ENCODE results near the gene WNT16. TPM values are rescaled to one million over a fixed set of nuclear protein-coding genes. Genes with fewer than 3 reads are reported as not detected.

WNT16 gene
- total RNA-seq, 4 donors from 2014 or later, result not detected

DNA sequence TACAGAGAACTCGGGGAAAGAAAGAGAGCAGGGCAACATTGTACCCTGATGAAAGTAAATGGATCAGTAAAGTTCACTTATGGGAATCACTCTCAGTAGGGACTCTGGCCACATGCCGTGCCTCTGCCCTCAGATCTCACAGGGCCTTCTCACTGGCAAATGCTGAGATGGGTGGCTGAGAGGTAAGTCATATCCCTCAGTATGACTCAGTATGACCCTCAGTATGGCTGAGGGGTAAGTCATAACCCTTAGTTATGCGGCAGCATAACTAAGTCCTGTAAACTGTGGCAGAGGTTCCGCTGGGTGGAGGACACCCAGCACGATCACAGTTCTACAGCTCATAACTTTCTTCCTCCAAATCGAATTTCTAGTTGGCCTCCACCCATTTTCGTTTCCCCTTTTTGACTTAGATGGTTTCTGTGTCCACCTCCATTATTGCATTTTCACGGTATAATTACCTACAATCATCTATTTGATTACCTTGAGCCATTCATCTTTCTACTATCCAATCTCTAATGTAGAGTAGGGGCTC is 26.5 kb upstream of the WNT16 start:
- intact Hi-C loops (cut with DNase I), result no loop called here
- Histone ChIP-seq H3K4me3 (replicated peaks in 1 of 3) (no peak overlapping the region), H3K27me3 (no peaks in the 10 kb centered on the region), H3K9me3 (no peaks in the 10 kb centered on the region), H3K27ac (no peak overlapping the region), H3K36me3 (no peaks in the 10 kb centered on the region), H3K4me1 (no peaks in the 10 kb centered on the region)
- 90 to 95% methylated on average over 8 of the region's 8 CpGs for WGBS, 2 donors
- no peak for DNase-seq
- TF ChIP-seq, protein P1, sequence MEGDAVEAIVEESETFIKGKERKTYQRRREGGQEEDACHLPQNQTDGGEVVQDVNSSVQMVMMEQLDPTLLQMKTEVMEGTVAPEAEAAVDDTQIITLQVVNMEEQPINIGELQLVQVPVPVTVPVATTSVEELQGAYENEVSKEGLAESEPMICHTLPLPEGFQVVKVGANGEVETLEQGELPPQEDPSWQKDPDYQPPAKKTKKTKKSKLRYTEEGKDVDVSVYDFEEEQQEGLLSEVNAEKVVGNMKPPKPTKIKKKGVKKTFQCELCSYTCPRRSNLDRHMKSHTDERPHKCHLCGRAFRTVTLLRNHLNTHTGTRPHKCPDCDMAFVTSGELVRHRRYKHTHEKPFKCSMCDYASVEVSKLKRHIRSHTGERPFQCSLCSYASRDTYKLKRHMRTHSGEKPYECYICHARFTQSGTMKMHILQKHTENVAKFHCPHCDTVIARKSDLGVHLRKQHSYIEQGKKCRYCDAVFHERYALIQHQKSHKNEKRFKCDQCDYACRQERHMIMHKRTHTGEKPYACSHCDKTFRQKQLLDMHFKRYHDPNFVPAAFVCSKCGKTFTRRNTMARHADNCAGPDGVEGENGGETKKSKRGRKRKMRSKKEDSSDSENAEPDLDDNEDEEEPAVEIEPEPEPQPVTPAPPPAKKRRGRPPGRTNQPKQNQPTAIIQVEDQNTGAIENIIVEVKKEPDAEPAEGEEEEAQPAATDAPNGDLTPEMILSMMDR (IDR thresholded peaks at IDR 0.05), result no peak
- TF ChIP-seq POLR2A (IDR thresholded peaks at IDR 0.05), result no peak

DNA sequence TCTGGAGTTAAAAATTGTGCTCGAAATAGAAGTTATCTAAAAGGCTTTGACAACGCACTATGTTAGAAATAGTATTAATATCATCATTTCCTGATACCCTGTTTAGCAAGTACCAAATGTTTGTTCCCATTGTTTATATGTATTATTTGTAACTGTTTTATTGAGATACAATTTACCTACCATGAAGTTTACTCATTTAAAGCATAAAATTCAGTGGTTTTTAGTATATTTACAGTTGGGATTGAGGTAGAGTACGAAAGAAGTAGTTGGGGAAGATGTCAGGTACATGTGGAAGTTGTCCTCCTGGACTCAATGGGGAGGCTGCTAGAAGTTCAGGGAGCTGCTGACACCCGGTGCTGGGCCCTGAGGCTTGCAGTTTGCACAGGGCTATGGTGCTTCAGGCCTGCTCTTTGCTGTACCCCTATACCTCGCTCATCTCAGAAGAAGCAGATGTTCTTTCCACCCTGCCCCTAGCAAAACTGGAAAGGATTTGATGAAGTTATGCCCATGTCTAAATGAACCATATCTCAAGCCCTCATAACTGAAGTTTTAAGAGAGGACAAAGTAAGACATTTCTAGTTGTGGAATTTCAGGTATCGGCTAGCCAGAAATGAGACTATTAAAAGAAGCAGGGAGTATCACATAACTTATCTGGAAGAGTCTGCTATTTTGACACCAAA is 25.2 kb upstream of the WNT16 start:
- Histone ChIP-seq H3K4me3 (replicated peaks in 1 of 3) (no peak overlapping the region), H3K9me3 (no peaks in the 10 kb centered on the region), H3K4me1 (no peaks in the 10 kb centered on the region), H3K27ac (no peak overlapping the region), H3K36me3 (no peaks in the 10 kb centered on the region), H3K27me3 (no peaks in the 10 kb centered on the region)
- intact Hi-C loops (cut with DNase I), result no loop called here
- 91% methylated on average over 6 of the region's 6 CpGs for WGBS, 2 donors
- no peak for DNase-seq
- TF ChIP-seq, protein P1 (IDR thresholded peaks at IDR 0.05), result no peak
- no peak for TF ChIP-seq POLR2A (IDR thresholded peaks at IDR 0.05)

DNA sequence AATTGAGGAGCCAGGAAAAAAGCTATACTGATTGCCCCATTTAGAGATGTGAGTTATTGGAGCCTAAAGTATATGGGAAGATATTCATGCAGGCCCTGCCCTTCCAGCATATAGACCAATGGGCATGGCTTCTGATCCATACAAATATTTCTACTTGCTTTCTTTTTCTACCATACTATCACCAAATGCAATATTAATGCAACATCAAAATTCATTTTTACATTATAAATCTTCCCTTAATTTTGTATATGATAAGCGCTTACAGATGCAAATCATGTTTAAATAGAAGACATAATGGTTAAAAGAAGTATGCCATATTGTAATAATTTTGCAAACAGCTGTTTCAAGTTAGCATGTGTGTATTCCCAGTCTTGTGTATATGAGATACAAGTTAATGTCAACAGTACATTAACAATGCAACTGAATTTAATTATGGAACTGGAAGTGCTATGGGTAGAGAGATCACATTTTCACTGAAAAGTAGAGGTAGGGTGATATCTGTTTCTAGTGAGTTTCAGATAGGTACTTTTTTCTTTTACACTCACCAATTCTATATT is 24.6 kb upstream of the WNT16 start:
- 96 to 100% methylated on average over 1 of the region's 1 CpG for WGBS, 2 donors
- Histone ChIP-seq H3K9me3 (no peaks in the 10 kb centered on the region), H3K4me3 (replicated peaks in 1 of 3) (no peak overlapping the region), H3K4me1 (no peaks in the 10 kb centered on the region), H3K36me3 (no peaks in the 10 kb centered on the region), H3K27me3 (no peaks in the 10 kb centered on the region), H3K27ac (no peak overlapping the region)
- DNase-seq, result no peak
- intact Hi-C loops (cut with DNase I), result no loop called here
- TF ChIP-seq, protein P1 (IDR thresholded peaks at IDR 0.05), result no peak
- no peak for TF ChIP-seq POLR2A (IDR thresholded peaks at IDR 0.05)

DNA sequence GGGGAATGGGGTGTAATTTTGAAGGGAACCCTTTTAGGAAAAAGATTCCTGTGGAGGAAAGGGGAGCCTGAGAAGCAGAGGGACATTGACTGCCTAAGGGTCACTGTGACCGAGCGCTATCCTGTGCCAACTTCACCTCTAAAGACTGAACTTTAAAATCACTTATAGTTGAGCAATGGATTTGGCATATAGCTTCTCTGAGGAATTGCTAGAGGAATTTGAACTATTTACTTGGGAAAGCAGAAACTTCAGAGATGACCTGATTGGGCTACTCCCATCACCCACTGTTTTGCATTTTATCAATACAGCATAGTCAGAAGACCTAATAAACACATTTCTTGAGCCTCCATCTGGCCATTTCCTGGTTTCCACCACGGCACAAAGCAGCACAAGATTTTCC is 23.7 kb upstream of the WNT16 start:
- H3K4me1 ChIP-seq, result no peaks in the 10 kb centered on the region
- WGBS, 2 donors, result 84 to 86% methylated on average over 3 of the region's 3 CpGs
- DNase-seq, result no peak
- H3K4me3 ChIP-seq (replicated peaks in 1 of 3), result no peak overlapping the region
- no peak overlapping the region for H3K27ac ChIP-seq
- H3K36me3 ChIP-seq, result no peaks in the 10 kb centered on the region
- TF ChIP-seq, protein P1 (IDR thresholded peaks at IDR 0.05), result no peak
- no peak for TF ChIP-seq POLR2A (IDR thresholded peaks at IDR 0.05)
- no peaks in the 10 kb centered on the region for H3K27me3 ChIP-seq
- intact Hi-C loops (cut with DNase I), result no loop called here
- H3K9me3 ChIP-seq, result no peaks in the 10 kb centered on the region

DNA sequence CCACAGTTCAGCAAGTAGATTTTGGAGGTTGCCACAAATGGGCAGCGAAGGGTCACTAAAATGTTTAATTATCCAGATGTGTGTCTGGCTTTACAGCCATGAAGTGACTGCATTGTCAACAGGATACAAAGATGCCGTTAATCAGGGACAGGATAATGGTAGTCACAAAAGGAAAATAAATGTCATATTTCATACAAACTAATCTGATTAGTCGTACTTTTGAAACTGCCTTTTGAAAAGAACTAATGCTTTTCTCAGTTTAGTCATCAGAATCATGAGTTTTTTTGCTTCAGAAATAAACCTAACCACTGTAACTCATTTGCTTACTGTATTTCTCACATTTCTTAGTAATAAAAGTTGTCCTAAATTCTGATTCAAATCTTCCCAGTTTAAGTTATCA is 22.2 kb upstream of the WNT16 start:
- TF ChIP-seq, protein P1 (IDR thresholded peaks at IDR 0.05), result no peak
- no peak for TF ChIP-seq POLR2A (IDR thresholded peaks at IDR 0.05)
- H3K27ac ChIP-seq, result no peak overlapping the region
- intact Hi-C loops (cut with DNase I), result no loop called here
- no peaks in the 10 kb centered on the region for H3K9me3 ChIP-seq
- no peaks in the 10 kb centered on the region for H3K36me3 ChIP-seq
- no peak overlapping the region for H3K4me3 ChIP-seq (replicated peaks in 1 of 3)
- DNase-seq, result no peak
- no peaks in the 10 kb centered on the region for H3K4me1 ChIP-seq
- WGBS, 2 donors, result 67 to 74% methylated on average over 3 of the region's 3 CpGs
- H3K27me3 ChIP-seq, result no peaks in the 10 kb centered on the region

Data from thyroid gland (tissue), 4 donors.